HG03571 (cell line): ENCODE measurements around the gene CSNK1G3.
A peak's percentile ranks its signal among the peaks of the same experiment; 100 is the strongest.
"Not testable (repeated sequence)": the region's sequence is repeated elsewhere in the genome, so short reads cannot be mapped to it uniquely, and the experiment has no call there.

Experiments
- ATAC-seq: cut with Tn5 transposase; IDR thresholded peaks from one replicate; pipeline ENCODE4 v1.9.1; 2021; ENCODE audit not compliant: unreplicated experiment

Gene CSNK1G3

DNA sequence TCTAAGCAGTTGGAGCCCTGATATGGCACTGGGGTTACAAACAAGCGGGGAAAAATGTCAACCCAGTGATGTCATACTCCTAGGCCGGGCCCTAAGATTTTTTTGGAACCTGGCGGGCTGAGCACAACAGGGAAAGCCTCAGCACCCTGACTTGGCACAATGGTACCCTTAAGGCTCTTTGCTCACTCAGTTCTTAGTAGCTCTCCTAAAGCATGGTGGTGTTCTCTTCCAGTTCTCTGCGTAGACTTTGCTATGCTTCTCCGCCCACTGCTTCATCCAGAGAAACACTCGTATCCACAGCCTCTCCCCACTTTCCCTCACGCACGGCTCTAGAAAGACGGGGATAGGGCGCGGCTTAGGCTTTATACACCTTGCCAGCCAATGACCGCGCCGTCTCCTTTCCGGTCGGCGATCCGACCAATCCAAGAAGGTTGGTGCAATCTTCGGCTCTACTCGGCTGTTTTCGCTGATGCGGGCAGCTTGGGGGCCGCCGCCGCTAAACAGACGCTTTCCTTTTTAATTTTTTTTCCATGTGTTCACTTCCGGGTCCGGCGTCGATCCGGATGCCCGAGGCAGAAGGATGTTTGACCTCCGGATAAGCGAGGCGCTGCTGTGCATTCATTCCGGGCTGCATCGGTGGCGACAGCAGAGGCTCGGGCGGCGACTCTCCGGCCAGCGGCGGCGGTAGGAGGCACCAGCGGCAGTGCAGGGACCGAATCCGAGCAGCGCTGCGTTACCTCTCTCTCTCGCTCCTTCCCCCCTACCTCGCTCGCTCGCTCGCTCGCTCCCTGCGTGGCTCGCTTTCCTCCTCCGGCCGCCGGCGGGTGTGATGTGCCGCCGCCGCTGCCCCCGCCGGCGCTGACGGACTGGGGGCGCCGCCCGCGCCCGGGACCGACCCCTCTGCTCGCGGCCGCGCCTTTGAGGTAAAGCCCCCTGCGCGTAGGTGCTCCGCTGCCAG is at the start of gene CSNK1G3:
TSS of gene CSNK1G3 (plus strand) at position 530 of the 958 bp plus-strand sequence. CDS start 33,487 bp downstream, outside the sequence.
- peak; percentile 96 for ATAC-seq

DNA sequence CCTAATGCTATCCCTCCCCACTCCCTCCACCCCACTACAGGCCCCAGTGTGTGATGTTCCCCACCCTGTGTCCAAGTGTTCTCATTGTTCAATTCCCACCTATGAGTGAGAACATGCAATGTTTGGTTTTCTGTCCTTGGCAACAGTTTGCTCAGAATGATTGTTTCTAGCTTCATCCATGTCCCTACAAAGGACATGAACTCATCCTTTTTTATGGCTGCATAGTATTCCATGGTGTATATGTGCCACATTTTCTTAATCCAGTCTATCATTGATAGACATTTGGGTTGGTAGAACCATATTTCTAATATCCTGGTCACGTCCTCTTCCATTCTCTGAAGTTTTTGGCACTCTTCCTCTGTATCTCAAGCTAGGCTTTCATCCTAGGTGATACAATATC is 45.1 kb upstream of the CSNK1G3 start:
- not testable (repeated sequence) for ATAC-seq

DNA sequence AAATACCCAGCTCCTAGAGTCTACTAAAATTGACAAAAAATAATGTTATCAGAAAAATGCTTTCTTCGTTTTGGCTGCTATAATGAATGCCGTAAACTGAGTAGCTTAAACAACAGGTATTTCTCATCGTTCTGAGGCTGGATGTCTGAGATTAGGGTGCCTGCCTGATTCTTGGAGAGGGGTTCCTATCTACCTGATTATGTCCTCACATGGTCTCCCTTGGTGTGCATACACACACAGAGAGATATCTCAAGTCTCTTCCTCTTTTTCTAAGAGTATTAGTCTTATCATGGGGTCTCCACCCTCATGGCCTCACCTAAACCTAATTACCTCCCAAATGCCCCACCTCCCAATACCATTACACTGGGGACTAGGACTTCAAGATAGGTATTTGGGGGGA is 40.6 kb upstream of the CSNK1G3 start:
- ATAC-seq: no peak

DNA sequence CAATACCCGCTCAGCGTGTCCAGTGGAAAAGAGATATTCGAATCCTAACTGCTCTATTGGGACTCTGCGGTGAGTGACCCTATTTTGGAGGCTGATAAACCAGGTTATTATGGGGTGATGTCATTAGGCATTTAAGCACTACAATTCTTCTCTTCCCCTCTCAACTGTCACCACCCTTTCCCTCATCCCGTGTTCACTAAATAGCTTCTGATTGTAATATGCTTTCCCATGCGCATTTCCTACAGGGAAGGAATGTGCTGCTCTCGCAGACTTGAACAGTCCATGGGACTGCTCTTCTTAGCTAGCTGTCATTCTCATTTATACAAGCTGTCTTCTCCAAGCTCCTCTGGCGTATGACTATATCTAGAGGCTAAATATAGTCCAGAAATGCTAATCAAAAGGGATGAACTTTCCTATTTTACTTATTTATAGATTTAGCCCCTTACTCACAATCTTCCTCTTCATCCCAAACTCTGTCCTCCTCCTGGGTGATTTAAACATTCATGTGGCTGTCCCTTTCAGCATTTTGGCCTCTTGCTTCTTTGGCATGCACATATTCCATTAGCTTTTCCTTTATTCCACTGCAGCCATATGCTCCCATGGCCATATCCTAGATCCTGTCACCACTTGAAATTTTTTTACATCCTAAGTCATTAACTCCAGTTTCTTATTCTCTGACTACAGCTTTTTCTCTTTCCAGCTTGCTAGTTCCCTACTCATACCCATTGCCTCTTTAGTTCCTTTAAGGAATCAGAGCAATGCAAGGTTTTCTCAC is 39.6 kb upstream of the CSNK1G3 start:
- ATAC-seq: no peak

DNA sequence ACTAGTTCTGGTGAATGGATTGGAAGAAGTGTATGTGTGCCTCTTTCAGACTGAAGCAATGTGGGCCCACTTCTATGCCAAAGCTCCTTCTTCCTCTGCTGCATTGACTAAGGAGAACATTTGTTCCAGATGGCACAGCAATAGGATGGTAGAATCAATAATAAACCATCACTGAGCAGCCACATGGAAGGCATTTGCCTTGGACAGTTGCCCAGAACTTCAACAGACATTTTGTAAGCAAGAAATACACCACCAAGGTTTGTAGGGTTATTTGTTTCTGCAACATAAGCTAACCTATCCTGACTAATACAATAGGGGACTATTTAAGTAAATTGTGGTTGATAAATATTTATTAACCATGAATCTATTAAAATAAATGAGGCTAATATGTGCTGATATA is 37.7 kb upstream of the CSNK1G3 start:
- no peak for ATAC-seq

DNA sequence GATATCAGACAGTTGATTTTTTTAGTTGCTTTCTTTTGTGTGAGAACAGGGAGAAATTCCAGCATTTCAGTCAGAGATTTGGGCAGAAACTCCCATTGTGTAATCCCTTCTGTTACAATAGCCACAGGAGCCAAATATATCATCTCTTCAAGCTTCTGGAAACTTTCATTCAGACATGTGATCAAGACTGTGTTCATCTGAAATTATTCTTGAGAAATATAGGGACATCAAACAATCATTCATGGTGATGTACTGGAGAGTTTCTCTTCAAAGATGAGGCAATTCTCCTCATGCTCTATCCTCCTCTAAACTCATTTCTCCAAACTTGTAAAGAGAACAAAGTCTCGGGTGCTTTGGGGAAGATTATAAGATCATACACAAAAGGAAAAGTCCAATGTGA is 35.2 kb upstream of the CSNK1G3 start:
- ATAC-seq: no peak

DNA sequence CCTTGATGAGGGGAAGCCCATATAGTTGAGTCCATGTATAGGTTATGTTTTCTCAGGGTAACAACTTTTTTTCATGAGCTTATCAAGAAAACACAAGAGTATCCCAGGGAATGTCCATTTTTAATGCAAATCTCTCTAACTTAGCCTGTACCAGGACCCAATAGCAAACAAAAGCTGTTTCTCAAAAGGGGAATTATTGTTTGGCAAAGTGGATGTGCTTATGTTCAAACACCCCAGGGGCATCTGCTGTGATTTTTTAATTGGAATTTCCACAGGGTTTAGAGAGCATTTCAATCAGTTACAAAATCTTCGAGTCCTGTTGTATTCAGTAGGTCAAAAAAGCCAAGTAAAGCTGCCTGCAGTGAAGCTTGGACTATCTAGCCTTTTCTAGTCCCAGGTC is 33.4 kb upstream of the CSNK1G3 start:
- no peak for ATAC-seq

DNA sequence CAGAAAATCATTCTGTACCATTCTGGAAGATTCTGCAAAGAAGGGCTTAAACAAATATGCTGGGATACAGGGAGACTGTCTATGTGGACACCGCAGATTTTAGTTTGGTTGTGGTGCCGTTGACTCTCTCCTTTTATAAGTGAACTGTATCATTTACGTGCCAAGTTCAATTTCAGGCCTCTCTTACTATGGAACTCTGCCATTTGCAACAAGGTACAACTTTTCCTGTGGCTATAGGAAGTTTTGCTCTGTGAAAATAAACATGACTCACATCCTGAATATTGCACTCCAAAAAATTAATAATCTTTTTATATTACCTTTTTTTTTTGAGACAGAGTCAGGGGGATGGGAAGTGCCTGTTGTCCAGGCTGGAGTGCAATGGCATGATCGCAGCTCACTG is 29.7 kb upstream of the CSNK1G3 start:
- ATAC-seq: no peak

DNA sequence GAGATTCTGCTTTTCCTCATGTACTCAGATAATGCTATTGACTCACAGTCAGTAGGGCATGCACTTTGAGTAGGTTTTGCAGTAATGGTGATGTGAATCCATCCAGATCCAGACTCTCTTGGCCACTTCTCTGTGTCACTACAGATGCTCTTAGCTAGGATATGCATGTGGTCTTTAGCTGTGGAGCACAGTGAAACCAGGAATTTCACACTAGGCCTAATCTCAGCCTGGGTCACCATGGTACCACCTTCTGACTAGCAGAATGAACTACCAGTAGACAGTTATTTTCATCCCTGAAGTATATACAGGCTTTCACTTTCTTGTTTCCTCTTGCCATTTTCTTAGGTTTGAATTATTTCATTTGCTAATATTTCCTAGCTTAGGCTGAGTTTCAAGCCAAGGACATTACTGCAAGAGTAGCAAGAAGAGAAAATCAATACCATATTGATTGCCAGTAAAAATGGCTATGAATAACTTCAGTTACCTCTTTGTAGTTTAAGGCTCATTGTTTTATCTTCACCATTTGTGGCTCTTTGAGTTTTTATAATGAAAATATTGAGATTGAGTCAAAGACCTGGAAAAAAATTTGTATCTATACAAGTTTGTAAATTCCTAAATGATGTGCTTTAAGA is 28.4 kb upstream of the CSNK1G3 start:
- ATAC-seq: no peak

DNA sequence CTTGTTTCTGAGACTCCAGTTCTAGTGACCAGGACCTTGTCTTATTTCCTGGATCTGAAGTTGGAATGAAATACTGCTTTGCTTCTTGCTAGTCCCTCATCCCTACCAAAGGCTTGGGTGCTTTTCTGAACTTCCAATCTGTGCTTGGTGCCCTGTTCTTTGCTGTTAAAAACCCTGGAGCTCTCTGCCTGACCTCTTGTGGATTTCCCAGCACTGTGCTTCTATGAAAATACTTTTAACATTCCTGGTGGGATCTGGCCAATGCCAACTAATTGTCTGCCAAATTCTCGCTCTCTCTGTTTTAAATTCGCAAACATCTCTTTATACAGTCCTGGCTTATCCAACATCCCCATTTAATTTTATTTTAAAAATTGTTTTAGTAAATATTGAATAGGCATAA is 26.7 kb upstream of the CSNK1G3 start:
- ATAC-seq: no peak

DNA sequence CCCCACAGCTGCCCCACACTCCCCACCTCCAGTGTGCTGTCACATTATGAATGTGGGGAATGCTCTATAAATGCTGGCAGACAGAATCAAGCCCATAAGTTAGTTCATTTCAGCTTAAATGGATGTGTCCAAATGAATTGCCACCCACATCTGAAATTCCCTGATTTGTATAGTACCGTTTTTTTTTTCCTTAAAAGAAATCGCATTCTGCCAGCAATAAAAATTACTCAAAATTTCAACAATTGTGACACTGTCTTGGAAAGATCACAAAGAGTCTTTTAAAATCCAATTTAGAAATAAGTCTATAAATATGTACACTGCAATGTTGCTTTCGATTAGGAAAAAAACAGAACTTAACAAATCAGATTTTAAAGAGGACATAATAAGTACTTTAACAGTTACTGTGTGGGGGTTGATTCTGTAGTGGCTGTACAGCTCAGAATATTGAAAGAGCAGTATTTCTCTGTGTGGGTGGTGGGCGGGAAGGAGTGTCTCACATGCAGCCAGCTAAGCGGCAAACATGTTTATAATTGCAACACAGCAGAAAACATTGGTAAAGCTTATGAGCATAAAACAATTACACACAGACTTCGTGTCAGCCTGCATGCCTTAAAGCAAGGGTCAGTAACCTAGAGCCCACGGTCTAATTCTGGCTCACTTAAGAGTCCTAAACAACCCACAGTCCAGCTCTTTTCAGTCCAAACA is 24.9 kb upstream of the CSNK1G3 start:
- ATAC-seq: no peak

DNA sequence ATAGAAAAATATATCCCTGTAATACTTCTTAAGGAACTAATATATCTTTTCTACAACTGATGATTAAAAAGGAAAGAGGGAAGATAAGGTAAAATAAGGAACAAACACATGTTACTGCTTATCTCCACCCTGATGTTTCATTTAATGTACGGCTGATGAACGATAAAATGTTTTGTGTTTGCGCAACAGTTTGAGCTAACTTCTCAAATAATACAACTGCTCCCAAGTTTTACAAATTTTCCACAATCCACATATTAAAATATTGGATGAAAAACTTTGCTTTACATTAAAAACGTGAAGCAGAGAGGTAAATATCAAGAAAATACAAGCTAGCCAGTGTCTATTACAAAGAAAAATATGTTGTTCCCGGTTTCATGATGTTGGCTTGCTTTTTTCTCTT is 21.0 kb upstream of the CSNK1G3 start:
- no peak for ATAC-seq

DNA sequence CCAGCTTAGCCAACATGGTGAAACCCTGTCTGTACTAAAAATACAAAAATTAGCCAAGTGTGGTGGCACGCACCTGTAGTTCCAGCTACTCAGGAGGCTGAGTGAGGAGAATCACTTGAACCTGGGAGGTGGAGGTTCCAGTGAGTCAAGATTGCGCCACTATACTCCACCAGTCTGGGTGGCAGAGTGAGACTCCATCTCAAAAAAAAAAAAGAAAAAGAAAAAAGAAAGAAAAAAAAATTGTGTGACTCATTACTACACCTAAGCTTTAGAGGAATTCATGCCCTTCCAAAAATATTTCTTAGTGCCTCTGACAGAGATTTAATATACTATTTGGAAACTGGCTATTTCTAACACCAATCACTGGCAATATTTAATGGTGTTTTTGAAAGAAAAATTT is 16.8 kb upstream of the CSNK1G3 start:
- ATAC-seq: not testable (repeated sequence)

DNA sequence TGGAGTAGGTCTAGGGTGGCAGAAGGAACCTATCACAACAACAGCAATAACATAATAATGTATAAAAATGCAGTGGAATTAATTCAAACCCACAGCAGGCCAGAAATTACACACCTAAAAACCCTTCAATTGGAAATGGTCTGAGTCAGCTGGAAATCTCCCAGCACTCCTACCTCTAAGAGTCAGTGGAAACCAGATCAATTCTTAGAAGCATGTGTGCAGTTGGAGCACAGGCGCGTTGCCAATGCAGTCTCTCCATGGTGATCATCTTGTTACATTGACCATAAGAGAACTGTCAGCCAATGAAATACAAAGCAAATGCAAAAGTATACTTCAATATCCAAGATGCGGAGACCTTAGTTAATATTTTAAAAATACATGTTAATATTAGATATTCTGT is 15.1 kb upstream of the CSNK1G3 start:
- no peak for ATAC-seq

DNA sequence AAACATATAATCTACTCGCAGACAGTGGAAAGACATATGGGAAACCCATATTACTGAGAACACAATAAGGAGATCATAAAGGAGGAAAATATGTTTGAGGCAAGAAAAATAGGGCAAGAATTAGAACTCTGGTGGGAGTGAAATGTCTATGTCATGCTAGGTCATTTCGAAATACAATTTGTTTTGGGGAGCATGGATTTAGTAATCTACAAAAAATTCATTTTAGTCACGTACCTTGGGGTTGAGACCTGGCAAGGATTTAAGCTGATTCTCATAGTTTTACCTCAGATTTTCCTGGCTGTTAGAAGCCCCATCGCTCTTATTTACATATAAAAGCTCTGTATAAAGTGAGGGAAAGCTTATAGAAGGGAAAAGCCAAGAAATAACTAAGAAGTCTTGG is 11.5 kb upstream of the CSNK1G3 start:
- ATAC-seq: no peak

DNA sequence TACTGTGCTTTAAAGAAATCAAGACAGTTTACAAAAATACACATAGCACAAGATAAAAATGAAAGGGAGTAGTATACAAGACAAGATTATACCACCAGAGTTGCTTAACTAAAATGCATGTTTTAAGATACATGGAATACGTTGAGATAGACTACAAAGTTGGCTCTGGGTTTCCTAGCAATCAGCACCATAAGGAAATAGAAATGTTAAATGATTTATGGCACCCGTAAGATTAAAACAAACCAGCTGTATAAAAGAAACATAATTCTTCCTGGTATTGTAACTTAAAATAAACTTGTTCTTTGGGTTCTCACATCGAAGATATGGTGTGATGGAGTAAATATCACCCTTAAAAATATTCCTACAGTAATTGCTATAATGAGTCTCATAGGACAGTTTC is 9.9 kb upstream of the CSNK1G3 start:
- no peak for ATAC-seq

DNA sequence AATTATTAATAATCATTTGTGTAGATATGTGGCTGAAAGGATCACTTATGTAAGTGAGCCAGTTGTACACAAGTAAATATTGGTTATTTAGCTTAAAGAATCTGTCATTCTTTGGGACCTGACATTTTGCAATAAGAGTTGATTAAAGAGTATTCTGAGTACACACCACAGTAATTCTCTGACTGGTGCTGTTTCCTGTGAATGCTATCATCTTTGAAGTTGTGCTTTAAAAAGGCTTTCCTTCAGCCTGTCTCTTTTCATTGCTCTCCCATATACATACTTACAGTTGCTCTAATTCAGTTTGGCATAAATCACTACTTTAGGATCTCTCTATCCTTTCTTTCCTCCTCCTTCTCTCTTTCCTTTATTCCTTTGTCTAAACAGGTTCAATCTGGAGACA is 8.7 kb upstream of the CSNK1G3 start:
- ATAC-seq: no peak

DNA sequence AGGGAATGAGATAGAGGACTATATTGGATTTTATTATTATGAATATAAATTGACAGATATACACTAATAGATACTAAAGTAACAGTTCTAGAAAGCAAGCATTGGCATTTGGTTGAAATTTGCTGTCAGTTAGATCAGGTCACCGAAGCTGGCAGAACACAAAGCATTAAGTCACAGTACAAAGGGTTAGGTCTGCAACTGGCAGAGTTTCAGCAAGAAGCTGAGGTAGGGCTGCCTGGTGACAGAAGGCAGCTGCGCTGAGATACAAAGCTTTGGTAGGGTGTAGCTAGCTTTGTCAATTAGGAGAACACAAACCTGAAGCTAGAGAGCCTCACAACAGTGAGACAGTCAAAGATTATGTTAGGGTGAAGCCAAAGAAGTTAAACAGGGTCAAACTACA is 6.3 kb upstream of the CSNK1G3 start:
- no peak for ATAC-seq

DNA sequence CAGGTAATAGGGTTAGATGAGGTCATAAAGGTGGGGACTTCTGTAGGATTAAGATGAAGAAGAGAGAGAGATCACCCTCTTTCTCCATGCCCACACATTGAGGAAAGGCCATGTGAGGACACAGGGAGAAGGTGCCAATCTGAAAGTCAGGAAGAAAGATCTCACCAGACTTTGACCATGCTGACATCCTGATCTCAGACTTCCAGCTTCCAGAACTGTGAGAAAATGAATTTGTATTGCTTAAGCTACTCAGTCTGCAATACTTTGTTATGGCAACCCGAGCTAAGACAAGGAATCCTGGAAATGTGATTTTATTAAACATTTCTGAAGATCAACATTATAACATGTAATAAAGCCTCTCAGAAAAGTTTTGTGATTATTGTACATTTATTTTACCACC is 3.5 kb upstream of the CSNK1G3 start:
- ATAC-seq: no peak

DNA sequence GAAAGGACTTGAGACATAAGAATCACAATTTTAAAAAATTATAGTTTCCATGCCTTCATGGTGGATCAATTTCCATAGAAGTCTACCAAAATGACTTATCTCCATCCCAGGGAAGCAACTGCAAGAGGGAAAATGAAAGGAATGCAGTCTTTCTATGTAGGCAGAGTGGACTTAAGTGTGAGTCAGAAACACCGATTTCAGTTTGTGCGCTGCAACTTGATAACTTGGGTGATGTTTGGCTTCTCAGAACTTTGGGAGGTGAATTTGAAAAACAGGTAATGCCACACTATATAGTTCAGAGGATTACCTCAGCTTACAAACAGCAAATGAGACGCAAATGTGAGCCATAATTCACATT is 708 bp upstream of the CSNK1G3 start:
- ATAC-seq: no peak
